Measurements from ENCODE around the gene MAML3. TPM values are rescaled to one million over a fixed set of nuclear protein-coding genes. Genes with fewer than 3 reads are reported as not detected.

The MAML3 gene
- total and polyA plus RNA-seq, 2 of the 13 experiments (the other 11 are each of a cell fraction or from before 2014, with no cell fraction given) = 0.05 to 0.13 TPM

- TF ChIP-seq, protein P1, sequence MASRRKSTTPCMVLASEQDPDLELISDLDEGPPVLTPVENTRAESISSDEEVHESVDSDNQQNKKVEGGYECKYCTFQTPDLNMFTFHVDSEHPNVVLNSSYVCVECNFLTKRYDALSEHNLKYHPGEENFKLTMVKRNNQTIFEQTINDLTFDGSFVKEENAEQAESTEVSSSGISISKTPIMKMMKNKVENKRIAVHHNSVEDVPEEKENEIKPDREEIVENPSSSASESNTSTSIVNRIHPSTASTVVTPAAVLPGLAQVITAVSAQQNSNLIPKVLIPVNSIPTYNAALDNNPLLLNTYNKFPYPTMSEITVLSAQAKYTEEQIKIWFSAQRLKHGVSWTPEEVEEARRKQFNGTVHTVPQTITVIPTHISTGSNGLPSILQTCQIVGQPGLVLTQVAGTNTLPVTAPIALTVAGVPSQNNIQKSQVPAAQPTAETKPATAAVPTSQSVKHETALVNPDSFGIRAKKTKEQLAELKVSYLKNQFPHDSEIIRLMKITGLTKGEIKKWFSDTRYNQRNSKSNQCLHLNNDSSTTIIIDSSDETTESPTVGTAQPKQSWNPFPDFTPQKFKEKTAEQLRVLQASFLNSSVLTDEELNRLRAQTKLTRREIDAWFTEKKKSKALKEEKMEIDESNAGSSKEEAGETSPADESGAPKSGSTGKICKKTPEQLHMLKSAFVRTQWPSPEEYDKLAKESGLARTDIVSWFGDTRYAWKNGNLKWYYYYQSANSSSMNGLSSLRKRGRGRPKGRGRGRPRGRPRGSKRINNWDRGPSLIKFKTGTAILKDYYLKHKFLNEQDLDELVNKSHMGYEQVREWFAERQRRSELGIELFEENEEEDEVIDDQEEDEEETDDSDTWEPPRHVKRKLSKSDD (CRISPR knock-in tag; IDR thresholded peaks at IDR 0.05; ENCODE audit: low read depth) = 0 out of 2 replicates have a peak, but pooled peaks have one; percentile 31
- TF ChIP-seq ZNF367 (CRISPR knock-in tag; IDR thresholded peaks at IDR 0.05; ENCODE audit: borderline replicate concordance) = no peak
- no peak for TF ChIP-seq ZNF512 (CRISPR knock-in tag; IDR thresholded peaks at IDR 0.05)
- TF ChIP-seq MLX (CRISPR knock-in tag; IDR thresholded peaks at IDR 0.05) = peak; percentile 58; the same call in 1 of the 2 replicates
- TF ChIP-seq IRF2 (CRISPR knock-in tag; IDR thresholded peaks at IDR 0.05) = peak; percentile 65; the same call in 1 of the 2 replicates
- TF ChIP-seq ZNF792 (CRISPR knock-in tag; IDR thresholded peaks at IDR 0.05) = peak; percentile 40; the same call in 1 of the 2 replicates
- no peak; the same call in 1 of the 2 replicates for TF ChIP-seq MTA1 (CRISPR knock-in tag; IDR thresholded peaks at IDR 0.05; ENCODE audit: borderline replicate concordance)
- TF ChIP-seq, protein P2, sequence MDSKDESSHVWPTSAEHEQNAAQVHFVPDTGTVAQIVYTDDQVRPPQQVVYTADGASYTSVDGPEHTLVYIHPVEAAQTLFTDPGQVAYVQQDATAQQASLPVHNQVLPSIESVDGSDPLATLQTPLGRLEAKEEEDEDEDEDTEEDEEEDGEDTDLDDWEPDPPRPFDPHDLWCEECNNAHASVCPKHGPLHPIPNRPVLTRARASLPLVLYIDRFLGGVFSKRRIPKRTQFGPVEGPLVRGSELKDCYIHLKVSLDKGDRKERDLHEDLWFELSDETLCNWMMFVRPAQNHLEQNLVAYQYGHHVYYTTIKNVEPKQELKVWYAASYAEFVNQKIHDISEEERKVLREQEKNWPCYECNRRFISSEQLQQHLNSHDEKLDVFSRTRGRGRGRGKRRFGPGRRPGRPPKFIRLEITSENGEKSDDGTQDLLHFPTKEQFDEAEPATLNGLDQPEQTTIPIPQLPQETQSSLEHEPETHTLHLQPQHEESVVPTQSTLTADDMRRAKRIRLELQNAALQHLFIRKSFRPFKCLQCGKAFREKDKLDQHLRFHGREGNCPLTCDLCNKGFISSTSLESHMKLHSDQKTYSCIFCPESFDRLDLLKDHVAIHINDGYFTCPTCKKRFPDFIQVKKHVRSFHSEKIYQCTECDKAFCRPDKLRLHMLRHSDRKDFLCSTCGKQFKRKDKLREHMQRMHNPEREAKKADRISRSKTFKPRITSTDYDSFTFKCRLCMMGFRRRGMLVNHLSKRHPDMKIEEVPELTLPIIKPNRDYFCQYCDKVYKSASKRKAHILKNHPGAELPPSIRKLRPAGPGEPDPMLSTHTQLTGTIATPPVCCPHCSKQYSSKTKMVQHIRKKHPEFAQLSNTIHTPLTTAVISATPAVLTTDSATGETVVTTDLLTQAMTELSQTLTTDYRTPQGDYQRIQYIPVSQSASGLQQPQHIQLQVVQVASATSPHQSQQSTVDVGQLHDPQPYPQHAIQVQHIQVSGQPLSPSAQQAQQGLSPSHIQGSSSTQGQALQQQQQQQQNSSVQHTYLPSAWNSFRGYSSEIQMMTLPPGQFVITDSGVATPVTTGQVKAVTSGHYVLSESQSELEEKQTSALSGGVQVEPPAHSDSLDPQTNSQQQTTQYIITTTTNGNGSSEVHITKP (CRISPR knock-in tag; IDR thresholded peaks at IDR 0.05; ENCODE audit: low read depth) = peak; percentile 51; the same call in 1 of the 2 replicates
- peak; percentile 96 for TF ChIP-seq ARID3A (IDR thresholded peaks at IDR 0.05; ENCODE audit: low read depth, low read length)
- TF ChIP-seq TEF (CRISPR knock-in tag; IDR thresholded peaks at IDR 0.05) = 0 out of 2 replicates have a peak, but pooled peaks have one; percentile 26
- peak; percentile 91 for TF ChIP-seq HMG20A (CRISPR knock-in tag; IDR thresholded peaks at IDR 0.05; ENCODE audit: borderline replicate concordance)
- no peak; the same call in 1 of the 2 replicates for TF ChIP-seq ZNF350 (CRISPR knock-in tag; IDR thresholded peaks at IDR 0.05; ENCODE audit: borderline replicate concordance, low read depth)
Observed at GRCh38 chr4:139692309-139693012, 461.5 kb downstream of the MAML3 start (continued).

All from HepG2 (cell line).